GM18909 (cell line): ENCODE data around the gene OPA1.

Experiments
- ATAC-seq: cut with Tn5 transposase; IDR thresholded peaks from one replicate; pipeline ENCODE4 v1.9.1; 2021; ENCODE audit warnings: mild to moderate bottlenecking; ENCODE audit not compliant: unreplicated experiment, poor library complexity

Gene OPA1, protein sequence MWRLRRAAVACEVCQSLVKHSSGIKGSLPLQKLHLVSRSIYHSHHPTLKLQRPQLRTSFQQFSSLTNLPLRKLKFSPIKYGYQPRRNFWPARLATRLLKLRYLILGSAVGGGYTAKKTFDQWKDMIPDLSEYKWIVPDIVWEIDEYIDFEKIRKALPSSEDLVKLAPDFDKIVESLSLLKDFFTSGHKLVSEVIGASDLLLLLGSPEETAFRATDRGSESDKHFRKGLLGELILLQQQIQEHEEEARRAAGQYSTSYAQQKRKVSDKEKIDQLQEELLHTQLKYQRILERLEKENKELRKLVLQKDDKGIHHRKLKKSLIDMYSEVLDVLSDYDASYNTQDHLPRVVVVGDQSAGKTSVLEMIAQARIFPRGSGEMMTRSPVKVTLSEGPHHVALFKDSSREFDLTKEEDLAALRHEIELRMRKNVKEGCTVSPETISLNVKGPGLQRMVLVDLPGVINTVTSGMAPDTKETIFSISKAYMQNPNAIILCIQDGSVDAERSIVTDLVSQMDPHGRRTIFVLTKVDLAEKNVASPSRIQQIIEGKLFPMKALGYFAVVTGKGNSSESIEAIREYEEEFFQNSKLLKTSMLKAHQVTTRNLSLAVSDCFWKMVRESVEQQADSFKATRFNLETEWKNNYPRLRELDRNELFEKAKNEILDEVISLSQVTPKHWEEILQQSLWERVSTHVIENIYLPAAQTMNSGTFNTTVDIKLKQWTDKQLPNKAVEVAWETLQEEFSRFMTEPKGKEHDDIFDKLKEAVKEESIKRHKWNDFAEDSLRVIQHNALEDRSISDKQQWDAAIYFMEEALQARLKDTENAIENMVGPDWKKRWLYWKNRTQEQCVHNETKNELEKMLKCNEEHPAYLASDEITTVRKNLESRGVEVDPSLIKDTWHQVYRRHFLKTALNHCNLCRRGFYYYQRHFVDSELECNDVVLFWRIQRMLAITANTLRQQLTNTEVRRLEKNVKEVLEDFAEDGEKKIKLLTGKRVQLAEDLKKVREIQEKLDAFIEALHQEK

GRCh38 chr3:193592841-193593667 lies at the start of gene OPA1:
TSS of gene OPA1 (plus strand) at chr3:193593208. CDS start at chr3:193593378, 170 bp downstream.
- peak; percentile 98 for ATAC-seq

GRCh38 chr3:193544289-193544688 lies 48.7 kb upstream of the OPA1 start:
- ATAC-seq: no peak

DNA sequence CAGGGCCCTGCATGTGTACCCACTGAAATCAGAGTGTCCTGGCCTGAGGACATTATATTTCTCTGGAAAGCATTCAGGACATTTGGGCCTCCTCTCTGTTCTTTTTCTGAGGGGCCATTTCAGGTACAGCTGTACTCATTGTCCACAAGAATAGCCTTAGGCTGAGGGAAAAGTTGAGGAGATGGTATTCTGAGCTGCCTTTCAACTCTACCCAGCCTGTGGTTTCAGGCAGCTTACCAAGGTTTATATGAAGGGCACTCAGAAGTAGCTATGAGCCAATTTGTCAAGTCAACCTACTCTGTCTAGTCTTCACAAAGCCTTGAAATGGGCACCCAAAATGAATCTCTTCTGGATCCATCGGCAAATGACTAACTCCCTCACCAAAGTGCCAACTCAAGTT lies 47.7 kb upstream of the OPA1 start:
- no peak for ATAC-seq

- ATAC-seq: no peak
Observed at GRCh38 chr3:193546129-193546528, 46.9 kb upstream of the OPA1 start.

DNA sequence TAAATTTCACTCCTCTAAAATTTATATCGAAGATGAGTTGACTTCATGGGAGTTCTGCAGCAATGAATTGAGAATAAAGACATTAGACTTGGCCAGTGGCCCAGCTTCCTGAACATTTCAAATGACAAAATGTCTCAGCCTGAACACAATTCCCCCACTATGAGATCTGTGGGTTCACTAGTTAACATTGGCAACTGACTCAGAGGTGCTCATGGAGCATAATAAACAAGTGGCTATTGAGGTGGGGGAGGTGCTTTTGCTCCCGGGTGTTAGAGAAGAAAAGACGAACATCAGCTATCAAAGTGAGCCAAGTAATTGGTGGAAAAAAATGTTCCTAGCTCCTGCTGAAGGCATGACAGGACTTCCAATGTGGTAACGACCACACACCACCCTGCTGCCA lies 44.6 kb upstream of the OPA1 start:
- no peak for ATAC-seq

GRCh38 chr3:193552923-193553322 lies 40.1 kb upstream of the OPA1 start:
- ATAC-seq: no peak

DNA sequence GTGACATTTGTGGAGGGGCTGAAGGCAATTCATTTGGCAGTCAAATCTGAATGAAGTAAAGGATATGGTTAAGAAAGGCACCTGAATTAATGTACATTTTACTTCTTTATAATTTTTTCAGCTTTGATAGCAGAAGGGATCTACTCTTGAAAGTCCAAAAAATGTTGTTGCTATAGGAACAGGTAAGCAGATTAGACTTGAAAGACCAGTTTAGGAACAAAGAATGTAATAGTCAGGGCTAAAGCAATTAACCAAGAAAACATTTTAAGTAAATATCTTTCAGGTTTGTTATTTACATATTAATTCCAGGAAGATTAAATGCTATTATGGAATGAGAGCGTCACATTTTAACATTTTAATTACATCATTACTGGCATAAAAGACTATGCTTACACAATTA lies 39.4 kb upstream of the OPA1 start:
- ATAC-seq: no peak

DNA sequence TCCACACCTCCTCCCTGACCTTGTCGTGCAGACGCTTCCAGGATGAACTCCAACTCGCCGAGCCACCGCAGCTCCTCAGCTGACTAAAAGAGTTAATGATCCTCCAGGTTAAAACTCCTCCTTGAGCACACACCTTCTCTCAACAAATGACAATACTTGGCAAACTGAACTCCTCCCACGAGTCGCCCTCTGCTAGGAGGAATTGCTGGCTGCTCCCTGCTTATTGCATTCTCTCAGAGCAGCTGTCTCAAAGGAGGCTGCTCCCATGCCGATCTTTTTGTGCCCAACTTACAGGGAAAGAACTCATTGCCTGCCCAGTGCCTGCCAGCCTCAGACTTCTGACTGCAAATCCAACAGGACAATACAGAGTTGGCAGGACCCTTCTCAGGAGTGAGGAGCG lies 38.2 kb upstream of the OPA1 start, which contains the start of gene ATP13A4:
ATP13A4 (minus strand) TSS at position 85 of the 400 bp plus-strand sequence. CDS start 96 bp downstream, outside the sequence.
- no peak for ATAC-seq

- ATAC-seq: no peak
Observed at GRCh38 chr3:193556841-193557240, 36.2 kb upstream of the OPA1 start.

DNA sequence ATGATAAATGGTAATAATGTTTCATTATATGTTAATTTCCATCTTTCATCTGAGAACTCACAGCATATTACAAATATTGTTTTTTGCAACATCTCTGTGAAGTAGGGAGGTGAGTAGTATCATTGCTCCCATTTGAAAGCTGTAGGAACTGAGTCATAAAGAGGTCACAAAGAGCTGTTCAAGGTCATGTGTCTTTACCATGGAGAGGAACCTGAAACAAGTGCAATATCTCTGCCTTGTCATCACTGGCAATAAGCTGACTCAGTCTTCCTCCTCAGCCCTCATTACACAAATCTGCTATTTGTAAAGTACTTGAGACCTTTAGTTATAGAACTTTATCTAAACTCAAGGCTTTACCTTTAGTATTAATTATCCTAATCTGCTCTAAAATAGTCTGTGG lies 33.9 kb upstream of the OPA1 start:
- no peak for ATAC-seq

- no peak for ATAC-seq
Observed at GRCh38 chr3:193560091-193560490, 32.9 kb upstream of the OPA1 start.

DNA sequence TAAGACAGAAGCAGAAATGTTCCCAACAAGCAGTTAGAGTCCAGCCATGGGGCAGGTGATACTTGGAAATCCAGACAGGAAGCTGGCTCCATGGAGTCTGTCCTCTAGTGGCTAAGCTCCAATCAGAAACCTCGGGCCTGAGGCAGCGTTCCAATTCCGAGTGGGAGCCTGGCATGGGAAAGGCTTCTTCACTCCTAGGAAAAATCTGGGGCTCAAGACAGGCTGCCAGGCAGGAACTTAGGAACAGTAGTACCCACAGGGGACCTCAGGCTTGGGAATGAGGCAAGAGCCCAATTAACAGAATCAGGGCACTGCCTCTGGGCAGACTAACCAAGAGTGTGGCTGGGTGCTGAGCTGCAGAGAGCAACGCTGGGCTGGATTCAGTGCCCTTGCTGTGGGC lies 32.1 kb upstream of the OPA1 start:
- ATAC-seq: no peak

- ATAC-seq: no peak
Observed at GRCh38 chr3:193563426-193563825, 29.6 kb upstream of the OPA1 start.

- no peak for ATAC-seq
Observed at GRCh38 chr3:193564012-193564411, 29.0 kb upstream of the OPA1 start.

DNA sequence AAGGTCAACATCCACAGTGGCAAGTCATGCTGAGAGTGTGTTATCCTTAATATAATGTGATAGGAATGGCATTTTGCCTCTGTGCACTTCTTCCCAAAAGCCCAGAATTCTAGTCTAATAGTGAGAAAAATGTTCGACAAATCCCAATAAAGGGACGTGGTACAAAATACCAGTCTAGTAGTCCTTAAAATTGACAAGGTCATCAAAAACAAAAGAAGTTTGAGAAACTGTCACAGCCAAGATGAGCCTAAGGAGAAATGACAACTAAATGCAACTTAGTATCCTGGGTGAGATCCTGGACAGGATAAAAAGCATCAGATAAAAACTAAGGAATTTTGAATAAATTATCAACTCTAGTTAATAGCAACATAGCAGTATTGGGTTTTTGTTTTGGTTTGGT lies 23.9 kb upstream of the OPA1 start:
- ATAC-seq: no peak

DNA sequence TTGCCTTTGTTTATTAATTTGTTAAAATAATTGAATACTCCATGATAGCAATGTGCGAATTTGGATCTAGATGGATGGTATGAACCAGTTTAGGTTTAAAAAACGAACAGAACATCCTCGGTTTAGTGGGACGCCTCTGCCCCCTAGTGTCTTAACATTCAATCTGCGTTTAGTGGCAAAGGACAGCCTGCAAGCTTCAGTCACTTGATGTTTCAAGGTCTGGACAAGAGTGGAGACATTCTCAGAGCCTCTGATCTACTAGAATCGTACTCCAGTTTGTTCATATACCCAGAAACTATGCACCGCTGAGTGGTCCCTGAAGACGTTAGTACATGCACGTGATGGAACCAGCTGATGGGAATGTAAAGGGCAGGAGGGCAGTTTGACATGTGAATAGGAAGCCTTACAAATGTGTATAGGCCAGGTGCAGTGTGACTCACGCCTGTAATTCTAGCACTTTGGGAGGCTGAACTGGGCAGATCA lies 20.5 kb upstream of the OPA1 start:
- peak; percentile 83 for ATAC-seq

GRCh38 chr3:193573403-193574191 lies 19.4 kb upstream of the OPA1 start:
- ATAC-seq: no peak

DNA sequence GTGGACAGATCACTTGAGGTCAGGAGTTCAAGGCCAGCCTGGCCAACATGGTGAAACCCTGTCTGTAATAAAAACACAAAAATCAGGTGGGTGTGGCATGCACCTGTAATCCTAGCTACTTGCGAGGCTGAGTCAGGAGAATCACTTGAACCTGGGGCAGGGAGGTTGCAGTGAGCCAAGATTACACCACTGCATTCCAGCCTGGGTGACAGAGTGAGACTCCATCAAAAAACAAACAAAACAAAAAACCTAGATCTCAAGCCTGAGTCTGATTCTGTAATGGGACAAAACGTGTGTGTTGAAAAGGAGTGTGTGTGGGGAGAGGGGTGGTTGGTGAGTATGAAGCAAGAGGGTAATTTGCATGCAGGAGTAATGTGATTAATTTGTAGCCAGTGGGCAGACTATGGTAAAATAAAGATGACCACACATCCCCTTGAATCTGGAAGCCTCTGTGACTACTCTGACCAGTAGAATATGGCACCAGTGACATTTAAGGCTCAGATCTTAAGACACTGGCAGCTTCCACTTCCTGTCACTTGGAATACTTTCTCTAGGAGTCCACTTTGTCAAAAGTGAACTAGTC lies 18.4 kb upstream of the OPA1 start:
- ATAC-seq: peak; percentile 37

DNA sequence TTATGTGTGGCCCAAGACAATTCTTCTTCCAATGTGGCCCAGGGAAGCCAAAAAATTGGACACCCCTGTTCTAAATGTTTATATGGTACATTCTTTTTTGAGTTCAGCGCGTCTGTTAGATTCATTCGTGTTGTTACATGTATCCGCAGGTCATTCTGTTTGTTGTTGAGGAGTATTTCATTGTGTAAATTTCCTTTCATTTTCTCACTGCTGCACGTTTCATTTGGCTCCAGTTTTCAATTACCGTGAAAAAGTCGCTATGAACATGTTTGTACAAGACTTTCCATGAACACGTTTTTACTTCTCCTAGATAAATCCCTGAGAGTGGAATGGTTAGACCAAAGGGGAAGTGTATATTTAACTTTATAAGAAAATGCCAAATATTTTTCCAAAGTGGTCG lies 7.5 kb upstream of the OPA1 start:
- no peak for ATAC-seq
